HepG2 (cell line): ENCODE measurements around the gene KCTD14. TPM values are rescaled to one million over a fixed set of nuclear protein-coding genes. Genes with fewer than 3 reads are reported as not detected.

ENCODE experiments used
- ATAC-seq: fragments of 200-7000 bp; cut with Tn5 transposase; 3 replicates; pipeline ENCODE4 v1.9.1; 2020; ENCODE audit warnings: mild to moderate bottlenecking, moderate library complexity
- BruUV-seq: library from RNA; stranded (reverse); fragments of 400-500 nt; replicated peaks from 2 replicates; lab custom pipeline; 2021; lab: Mats Ljungman, UMichigan
- CTCF ChIA-PET: fragments of 300-600 bp; formaldehyde crosslinking; extraction: SDS; loops from one replicate; lab custom pipeline; 2021; ENCODE audit warnings: low total read pairs, inconsistent platforms, low intra/inter-chr PET ratio; lab: Yijun Ruan, JAX
- POLR2A ChIA-PET: fragments of 350-600 bp; sonication (Branson Sonifier 250); formaldehyde crosslinking; loops from one replicate; lab custom pipeline; 2020; ENCODE audit warnings: antibody characterized with exemption, inconsistent platforms; lab: Yijun Ruan, JAX
- DNase-seq: peaks from one replicate; pipeline ENCODE4 v3.0.0-alpha.2; 2015; ENCODE audit warnings: low spot score
- FAIRE-seq: peaks from 3 replicates; lab custom pipeline; 2011; peaks lifted over from hg19 to GRCh38; lab: Jason Lieb, UNC
- H2AFZ ChIP-seq: one replicate; pipeline ENCODE4 v1.6.1; 2011; ENCODE audit warnings: low read length, inconsistent platforms
- H3K27ac ChIP-seq: fragments of 300-600 bp; 3 replicates; pipeline ENCODE4 v1.8.0; 2011; ENCODE audit warnings: mixed run types, mild to moderate bottlenecking, mixed read lengths, low read length, inconsistent platforms; ENCODE audit not compliant: insufficient read depth; ENCODE audit errors: extremely low read length
- H3K27me3 ChIP-seq, 2 experiments: fragments of 200-600 bp in 1 of 2; 2 replicates in 1 of 2; 3 replicates in 1 of 2; pipeline versions ENCODE4 v1.6.0 to v1.8.0; 2011; ENCODE audit warnings: low read length in 2 of 2, mild to moderate bottlenecking in 2 of 2, moderate library complexity in 2 of 2, inconsistent platforms in 1 of 2; ENCODE audit not compliant: insufficient read depth in 2 of 2, control insufficient read depth in 1 of 2
- H3K36me3 ChIP-seq, 2 experiments: fragments of 200-600 bp in 1 of 2; replicated peaks in 1 of 2; 2 replicates in 1 of 2; 3 replicates in 1 of 2; pipeline versions ENCODE4 v1.5.1 to v1.8.0; 2011; ENCODE audit warnings: low read length in 2 of 2, inconsistent platforms in 1 of 2; ENCODE audit not compliant: insufficient read depth in 2 of 2, control insufficient read depth in 1 of 2
- H3K4me1 ChIP-seq: 2 replicates; pipeline ENCODE4 v1.5.1; 2012; ENCODE audit warnings: low read length, inconsistent platforms; ENCODE audit not compliant: insufficient read depth
- H3K4me2 ChIP-seq: 2 replicates; pipeline ENCODE4 v1.6.0; 2011; ENCODE audit warnings: low read depth, low read length, inconsistent platforms
- H3K4me3 ChIP-seq, 3 experiments: fragments of 200-600 bp in 1 of 3; sonication (generic), shearing (Covaris generic) in 1 of 3; replicated peaks in 1 of 3; 2 replicates each; pipeline ENCODE4 v1.5.1; 2011 to 2016; ENCODE audit warnings: low read length in 3 of 3, inconsistent platforms in 2 of 3, low read depth in 2 of 3, mild to moderate bottlenecking in 2 of 3, control low read depth in 1 of 3, mixed read lengths in 1 of 3; ENCODE audit not compliant: insufficient read depth in 1 of 3
- H3K79me2 ChIP-seq: one replicate; pipeline ENCODE4 v1.6.1; 2011; ENCODE audit warnings: low read length, inconsistent platforms; ENCODE audit not compliant: insufficient read depth
- H3K9ac ChIP-seq: 2 replicates; pipeline ENCODE4 v1.6.0; 2011; ENCODE audit warnings: mild to moderate bottlenecking, low read depth, low read length, inconsistent platforms; ENCODE audit not compliant: insufficient read depth
- H3K9me3 ChIP-seq: 2 replicates; pipeline ENCODE4 v1.5.1; 2012; ENCODE audit warnings: mild to moderate bottlenecking, low read length
- H4K20me1 ChIP-seq: 2 replicates; pipeline ENCODE4 v1.6.0; 2011; ENCODE audit warnings: inconsistent platforms, mild to moderate bottlenecking, low read length, moderate library complexity; ENCODE audit not compliant: insufficient read depth
- ARID3A ChIP-seq: IDR thresholded peaks from 2 replicates; pipeline ENCODE4 v1.6.1; 2012; ENCODE audit warnings: low read depth, low read length, improper control_type of control experiment
- DMAP1 ChIP-seq: IDR thresholded peaks from 2 replicates; pipeline ENCODE4 v1.6.1; 2016
- FOSL2 ChIP-seq: sonication (generic); formaldehyde crosslinking; IDR thresholded peaks from 2 replicates; pipeline ENCODE4 v1.4.0; 2020; ENCODE audit warnings: missing genetic modification reagents
- KAT8 ChIP-seq: IDR thresholded peaks from 2 replicates; pipeline ENCODE4 v1.6.1; 2016; ENCODE audit warnings: missing genetic modification reagents, missing compliant biosample characterization
- NR2F2 ChIP-seq: IDR thresholded peaks from 2 replicates; pipeline ENCODE4 v1.6.1; 2012; ENCODE audit warnings: low read depth, inconsistent platforms, borderline replicate concordance
- SATB2 ChIP-seq: sonication (generic); formaldehyde crosslinking; IDR thresholded peaks from 2 replicates; pipeline ENCODE4 v1.5.0; 2020; ENCODE audit warnings: missing genetic modification reagents
- SCMH1 ChIP-seq: sonication (generic); formaldehyde crosslinking; IDR thresholded peaks from 2 replicates; pipeline ENCODE4 v1.9.0; 2021; ENCODE audit warnings: missing genetic modification reagents, mild to moderate bottlenecking, borderline replicate concordance
- SIN3A ChIP-seq: IDR thresholded peaks from 2 replicates; pipeline ENCODE4 v1.6.1; 2011; ENCODE audit warnings: low read depth, mild to moderate bottlenecking, control low read depth, low read length, borderline replicate concordance
- SNAPC5 ChIP-seq: sonication (generic); formaldehyde crosslinking; IDR thresholded peaks from 2 replicates; pipeline ENCODE4 v1.8.1; 2023; ENCODE audit warnings: mild to moderate bottlenecking, missing genetic modification reagents, borderline replicate concordance
- TCF7 ChIP-seq: sonication (generic); IDR thresholded peaks from 2 replicates; pipeline ENCODE4 v1.6.1; 2016; ENCODE audit warnings: antibody characterized with exemption, low read depth
- ZBED4 ChIP-seq: sonication (generic); formaldehyde crosslinking; IDR thresholded peaks from 2 replicates; pipeline ENCODE4 v1.4.0; 2020; ENCODE audit warnings: missing genetic modification reagents, borderline replicate concordance
- ZNF503 ChIP-seq: sonication (generic); formaldehyde crosslinking; IDR thresholded peaks from 2 replicates; pipeline ENCODE4 v1.4.0; 2020; ENCODE audit warnings: missing genetic modification reagents
- ZNF550 ChIP-seq: sonication (generic); formaldehyde crosslinking; IDR thresholded peaks from 2 replicates; pipeline ENCODE4 v1.4.0; 2020; ENCODE audit warnings: mild to moderate bottlenecking, missing genetic modification reagents, borderline replicate concordance
- ZNF598 ChIP-seq: sonication (generic); formaldehyde crosslinking; IDR thresholded peaks from 2 replicates; pipeline ENCODE4 v1.5.1; 2020; ENCODE audit warnings: mild to moderate bottlenecking, missing genetic modification reagents, borderline replicate concordance
- ZSCAN5A ChIP-seq: sonication (generic); formaldehyde crosslinking; IDR thresholded peaks from 2 replicates; pipeline ENCODE4 v1.8.0; 2022; ENCODE audit warnings: mild to moderate bottlenecking, missing genetic modification reagents, borderline replicate concordance
- WGBS: methylation state at CpG from one replicate; pipeline ENCODE4 v1.1.6; 2017; ENCODE audit warnings: low lambda C conversion rate; 5-methylcytosine and 5-hydroxymethylcytosine counted together
- in situ Hi-C: cut with HindIII; loops from 2 replicates; pipeline ENCODE4 v1.10.0; 2017; ENCODE audit warnings: low pct_unique_long_range_greater_than_20kb; ENCODE audit not compliant: extremely low pct_ligation_motif_present
- intact Hi-C: fragments of 100-400 bp; cut with micrococcal nuclease; formaldehyde crosslinking; loops from one replicate; pipeline ENCODE4 v1.10.0; 2022; ENCODE audit not compliant: unreplicated experiment
- polyA plus RNA-seq, 8 experiments: library from polyadenylated mRNA; depleted of rRNA in 3 of 8; stranded (reverse) in 7 of 8; unstranded in 1 of 8; fragments of >200 nt; fragmentation: Illumina TruSeq in 4 of 8; extraction: Trizol in 4 of 8; gene quantifications; 2 replicates each; pipeline versions ENCODE4 v1.2.1 to v1.2.3, GENCODE V29; 2011 to 2016; ENCODE audit warnings: low read depth in 4 of 8, missing spikeins in 1 of 8, mixed read lengths in 1 of 8; ENCODE audit not compliant: insufficient read depth in 1 of 8
- total RNA-seq, 5 experiments: library from RNA; depleted of rRNA; stranded (reverse); fragments of >200 nt; fragmentation: Illumina TruSeq; extraction: Trizol; gene quantifications; 2 replicates each; pipeline ENCODE4 v1.2.3, GENCODE V29; 2016; ENCODE audit warnings: low read depth in 1 of 5

Gene KCTD14
- total and polyA plus RNA-seq, 2 of the 13 experiments (the other 11 are each of a cell fraction or from before 2014, with no cell fraction given) = 10.3 to 15.6 TPM

- no peak for TF ChIP-seq ARID3A
Measured at GRCh38 chr11:77967121-77967520, 56.0 kb downstream of the KCTD14 start (continued).

GRCh38 chr11:77966338-77966737 is 56.7 kb downstream of the KCTD14 start:
- ATAC-seq = no peak
- Histone ChIP-seq H2AFZ (no peak overlapping the region), H3K27me3 (no peaks in the 10 kb centered on the region), H3K9ac (no peak overlapping the region), H3K4me3 (no peak overlapping the region), H4K20me1 (no peaks in the 10 kb centered on the region), H3K4me2 (no peak overlapping the region), H3K9me3 (no peaks in the 10 kb centered on the region), H3K79me2 (no peaks in the 10 kb centered on the region), H3K36me3 (peaks cover 0 to 14% of the 10 kb centered on the region in 2 experiments; a peak in 2 of 5 replicates), H3K27ac (no peak overlapping the region), H3K4me1 (no peaks in the 10 kb centered on the region)
- intact Hi-C loops (no loop called here), in situ Hi-C loops (no loop called here)
- WGBS = 88% methylated on average over 2 of the region's 2 CpGs
- DNase-seq = no peak
- no TSS peak for BruUV-seq
- ChIA-PET CTCF (no interaction called here), POLR2A (no interaction called here)
- no peak for FAIRE-seq
- TF ChIP-seq KAT8 (no peak), ZBED4 (no peak), ZNF503 (CRISPR knock-in tag) (no peak), SCMH1 (CRISPR knock-in tag) (no peak), SNAPC5 (no peak), ZNF598 (CRISPR knock-in tag) (no peak), ZNF550 (CRISPR knock-in tag) (no peak), NR2F2 (no peak), TCF7 (no peak), FOSL2 (CRISPR knock-in tag) (no peak), ZSCAN5A (CRISPR knock-in tag) (no peak), DMAP1 (CRISPR knock-in tag) (no peak), SATB2 (no peak), SIN3A (no peak)
